ENCODE results near the gene GLIPR1. TPM values are rescaled to one million over a fixed set of nuclear protein-coding genes. Genes with fewer than 3 reads are reported as not detected.
"Not testable (repeated sequence)": the region's sequence is repeated elsewhere in the genome, so short reads cannot be mapped to it uniquely, and the experiment has no call there.

GLIPR1 gene
- 10 to 100 TPM in 8 of 12 donors, 1 to 10 TPM in 3, not detected in 1; 4.2 to 17.0 (median 12.8) TPM for polyA plus RNA-seq (ENCODE audit: insufficient read length in 12 of 12)
- long read RNA-seq, donor 1, full-length matches to known transcripts = 2 of 33 reads
- long read RNA-seq, donor 1, partial matches to known transcripts = 31 of 33 reads
- long read RNA-seq, donor 1, other reads (novel, unspliced or antisense) = 0 of 33 reads
- long read RNA-seq, donor 2, full-length matches to known transcripts = 4 of 74 reads
- long read RNA-seq, donor 2, partial matches to known transcripts = 26 of 74 reads
- long read RNA-seq, donor 2, other reads (novel, unspliced or antisense) = 44 of 74 reads
- long read RNA-seq, donor 3, full-length matches to known transcripts = 2 of 2 reads
- long read RNA-seq, donor 3, partial matches to known transcripts = 0 of 2 reads
- long read RNA-seq, donor 3, other reads (novel, unspliced or antisense) = 0 of 2 reads
- long read RNA-seq, donor 4, full-length matches to known transcripts = 2 of 2 reads
- long read RNA-seq, donor 4, partial matches to known transcripts = 0 of 2 reads
- long read RNA-seq, donor 4, other reads (novel, unspliced or antisense) = 0 of 2 reads
- long read RNA-seq, donor 5 = 0 reads
- long read RNA-seq, donor 6, full-length matches to known transcripts = 3 of 3 reads
- long read RNA-seq, donor 6, partial matches to known transcripts = 0 of 3 reads
- long read RNA-seq, donor 6, other reads (novel, unspliced or antisense) = 0 of 3 reads
- long read RNA-seq, donor 7, full-length matches to known transcripts = 3 of 3 reads
- long read RNA-seq, donor 7, partial matches to known transcripts = 0 of 3 reads
- long read RNA-seq, donor 7, other reads (novel, unspliced or antisense) = 0 of 3 reads
- long read RNA-seq, donor 8, full-length matches to known transcripts = 1 of 1 reads
- long read RNA-seq, donor 8, partial matches to known transcripts = 0 of 1 reads
- long read RNA-seq, donor 8, other reads (novel, unspliced or antisense) = 0 of 1 reads
- long read RNA-seq, donor 9, full-length matches to known transcripts = 1 of 1 reads
- long read RNA-seq, donor 9, partial matches to known transcripts = 0 of 1 reads
- long read RNA-seq, donor 9, other reads (novel, unspliced or antisense) = 0 of 1 reads
- long read RNA-seq, donor 10, full-length matches to known transcripts = 3 of 3 reads
- long read RNA-seq, donor 10, partial matches to known transcripts = 0 of 3 reads
- long read RNA-seq, donor 10, other reads (novel, unspliced or antisense) = 0 of 3 reads
- long read RNA-seq, donor 11, partial matches to known transcripts = 100 of 130 reads
- long read RNA-seq, donor 11, other reads (novel, unspliced or antisense) = 30 of 130 reads

DNA sequence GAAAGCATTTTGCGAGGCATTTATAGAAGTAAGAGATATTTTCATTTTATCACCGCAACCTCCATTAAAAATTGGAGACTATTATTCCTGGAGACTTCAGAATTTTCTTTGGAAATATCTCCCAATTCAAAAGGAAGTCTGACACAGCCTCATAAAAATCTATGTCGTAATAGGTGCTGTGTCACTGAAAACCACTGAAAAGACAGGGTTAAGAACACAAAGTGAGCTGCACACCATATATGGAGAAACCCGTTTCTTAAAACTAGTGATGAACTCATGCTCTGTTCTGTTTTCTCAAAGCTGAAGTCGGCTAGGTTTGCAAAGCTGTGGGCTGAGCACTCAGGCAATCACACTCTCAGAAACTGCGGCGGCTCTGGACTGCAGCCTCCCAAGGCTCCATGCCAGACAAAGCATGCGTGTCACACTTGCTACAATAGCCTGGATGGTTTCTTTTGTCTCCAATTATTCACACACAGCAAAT is at the start of gene GLIPR1:
Gene GLIPR1, plus strand, starts transcription at position 287 of the 481 bp plus-strand sequence. Its CDS starts 126 bp downstream, at position 413.
- DNase-seq = peak; percentile 66

DNA sequence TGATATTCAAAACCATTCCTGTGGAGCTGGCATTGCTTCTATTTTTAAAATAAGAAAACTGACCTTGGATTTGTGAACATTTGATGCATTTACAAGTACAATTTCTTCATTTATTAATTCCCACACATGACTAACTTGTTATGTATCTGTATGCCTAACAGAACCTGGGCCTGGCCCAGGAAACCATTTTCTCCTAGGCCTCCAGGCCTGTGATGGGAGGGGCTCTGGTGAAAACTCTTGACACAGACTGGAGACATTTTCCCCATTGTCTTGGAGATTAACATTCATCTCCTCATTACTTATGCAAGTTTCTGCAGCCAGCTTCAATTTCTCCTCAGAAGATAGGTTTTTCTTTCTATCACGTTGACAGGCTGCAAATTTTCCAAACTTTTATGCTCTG is 47.6 kb upstream of the GLIPR1 start:
- DNase-seq = no peak

DNA sequence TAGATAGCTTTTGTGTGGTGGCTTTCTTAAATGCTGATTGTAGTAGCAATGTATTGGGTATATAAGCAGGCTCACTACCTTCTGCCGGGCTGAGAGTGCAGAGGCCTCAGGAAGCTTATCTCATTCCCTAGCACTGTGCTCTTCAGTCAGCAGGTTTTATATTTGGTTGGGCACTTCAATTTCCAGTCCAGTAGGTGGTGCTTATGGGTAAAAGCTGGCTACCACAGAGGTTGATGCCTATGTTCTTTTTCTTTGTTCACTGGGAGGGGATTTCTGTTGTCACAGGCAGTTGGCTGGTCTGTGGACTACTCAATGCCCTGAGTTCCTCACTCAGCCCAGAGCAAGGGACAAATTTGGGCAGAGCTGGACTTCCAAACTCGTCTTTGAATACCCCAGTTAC is 43.0 kb upstream of the GLIPR1 start:
- DNase-seq = no peak

DNA sequence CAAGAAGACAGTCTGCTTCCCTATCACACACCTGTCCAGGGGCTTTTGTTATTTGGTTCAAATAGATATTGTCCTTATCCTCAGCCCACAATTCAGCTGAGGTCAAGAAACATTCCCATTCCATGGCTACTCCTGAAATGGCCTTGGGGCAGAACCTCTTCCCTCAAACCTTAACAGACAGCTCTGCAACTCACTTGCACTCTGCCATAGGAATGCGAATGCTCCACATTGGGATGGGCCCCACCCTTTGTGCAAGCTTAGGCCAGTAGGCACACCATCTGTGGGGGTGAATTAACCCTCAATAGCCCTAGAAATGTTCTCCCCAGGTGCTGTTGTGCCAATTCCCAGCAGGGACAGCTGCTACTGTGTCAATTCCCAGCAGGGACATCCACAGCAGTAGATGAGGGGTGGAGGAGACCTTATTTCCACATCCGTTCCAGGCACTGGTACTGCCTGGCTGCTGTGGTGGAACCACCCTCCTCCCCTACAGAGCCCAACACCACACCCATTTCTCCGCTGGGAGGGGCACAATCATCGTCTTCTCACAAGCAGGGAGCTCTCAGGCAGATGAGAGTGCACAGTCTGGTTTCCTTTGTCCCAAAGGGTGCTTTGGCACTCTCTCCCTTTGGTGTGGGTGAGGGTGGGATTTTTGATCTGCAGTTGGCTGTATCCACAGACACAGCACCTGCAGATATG is 42.3 kb upstream of the GLIPR1 start:
- no peak for DNase-seq

DNA sequence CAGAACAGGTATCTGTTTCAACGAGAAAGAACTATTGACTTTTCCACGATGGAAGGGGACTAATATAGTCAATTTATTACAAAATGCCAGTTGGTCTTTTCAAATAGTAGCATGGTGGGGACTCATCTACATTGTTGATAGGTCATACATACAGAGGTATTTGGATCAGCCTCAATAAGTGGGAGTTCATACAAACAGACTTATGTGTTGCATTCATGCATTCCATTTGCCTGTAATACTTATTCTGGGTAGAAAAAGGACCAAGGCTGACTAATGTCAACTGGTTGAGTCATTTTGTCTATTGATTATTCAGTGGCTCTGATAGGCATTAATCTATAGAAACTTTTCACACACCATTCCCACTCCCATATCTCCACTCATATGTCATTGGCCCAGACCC is 41.5 kb upstream of the GLIPR1 start:
- no peak for DNase-seq

DNA sequence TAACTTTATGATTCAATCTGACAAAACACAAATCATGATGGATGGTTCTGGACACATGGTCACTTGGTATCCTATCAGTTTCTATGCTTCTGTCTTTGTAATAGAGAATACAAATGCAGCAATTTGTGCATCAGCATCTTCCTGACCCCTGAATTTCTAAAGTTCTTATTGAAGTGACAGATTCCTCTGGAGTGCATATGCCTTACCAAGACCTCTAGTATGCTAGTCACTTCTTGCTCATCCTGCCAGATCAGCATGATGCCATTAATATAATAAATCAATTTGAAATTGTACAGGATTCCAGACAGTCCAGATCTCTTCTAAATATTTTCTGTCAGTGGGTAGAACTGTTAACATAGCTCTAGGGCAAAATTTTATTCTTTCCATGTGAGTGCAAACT is 40.6 kb upstream of the GLIPR1 start:
- DNase-seq = no peak

DNA sequence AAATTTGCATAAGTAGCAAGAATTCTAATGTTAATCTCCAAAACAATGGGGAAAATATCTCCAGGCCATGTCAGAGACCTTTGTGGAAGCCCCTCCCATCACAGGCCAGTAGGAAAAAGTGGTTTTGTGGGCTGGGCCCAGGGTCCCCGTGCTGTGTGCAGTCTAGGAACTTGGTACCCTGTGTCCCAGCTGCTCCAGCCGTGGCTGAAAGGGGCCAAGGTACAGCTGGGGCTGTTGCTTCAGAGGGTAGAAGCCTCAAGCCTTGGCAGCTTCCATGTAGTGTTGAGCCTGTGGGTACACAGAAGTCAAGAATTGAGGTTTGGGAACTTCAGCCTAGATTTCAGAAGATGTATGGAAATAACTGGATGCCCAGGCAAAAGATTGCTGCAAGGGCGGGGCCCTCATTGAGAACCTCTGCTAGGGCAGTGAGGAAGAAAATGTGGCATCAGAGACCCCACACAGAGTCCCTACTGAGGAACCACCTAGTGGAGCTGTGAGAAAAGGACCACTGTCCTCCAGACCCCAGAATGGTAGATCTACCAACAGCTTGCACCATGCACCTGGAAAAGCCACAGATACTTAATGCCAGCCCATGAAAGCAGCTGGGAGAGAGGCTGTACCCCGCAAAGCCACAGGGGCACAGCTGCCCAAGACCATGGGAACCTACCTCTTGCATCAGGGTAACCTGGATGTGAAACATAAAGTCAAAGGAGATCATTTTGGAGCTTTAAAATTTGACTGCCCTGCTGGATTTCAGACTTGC is 38.7 kb upstream of the GLIPR1 start:
- not testable (repeated sequence) for DNase-seq

DNA sequence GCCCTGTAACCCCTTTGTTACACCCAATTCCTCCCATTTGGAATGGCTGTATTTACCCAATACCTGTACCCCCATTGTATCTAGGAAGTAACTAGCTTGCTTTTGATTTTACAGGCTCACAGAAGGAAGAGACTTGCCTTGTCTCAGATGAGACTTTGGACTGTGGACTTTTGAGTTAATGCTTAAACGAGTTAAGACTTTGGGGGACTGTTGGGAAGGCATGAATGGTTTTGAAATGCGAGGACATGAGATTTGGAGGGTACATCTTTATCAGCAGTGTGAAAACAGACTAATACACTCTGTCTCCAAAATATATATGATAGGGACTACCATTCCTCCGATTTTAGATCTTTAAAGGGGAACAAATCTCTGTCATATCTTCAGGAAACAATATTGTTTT is 38.1 kb upstream of the GLIPR1 start:
- DNase-seq = not testable (repeated sequence)

DNA sequence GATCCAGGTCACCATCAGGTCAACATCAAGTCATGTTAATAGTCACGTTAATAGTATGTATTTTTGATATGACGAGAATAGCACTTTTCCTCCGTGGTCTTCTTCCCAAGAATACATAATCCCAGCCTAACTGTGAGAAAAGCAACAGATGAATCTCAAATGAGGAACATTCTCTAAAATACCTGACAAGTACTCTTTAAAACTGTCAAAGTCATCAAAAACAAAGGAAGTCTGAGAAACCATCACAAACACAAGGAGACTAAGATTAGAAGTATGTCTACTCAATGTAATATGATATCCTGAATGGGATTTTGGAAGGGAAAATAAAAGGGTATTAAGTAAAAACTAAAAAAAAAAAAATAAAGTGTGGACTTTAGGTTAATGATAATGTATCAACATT is 36.8 kb upstream of the GLIPR1 start:
- DNase-seq = no peak

DNA sequence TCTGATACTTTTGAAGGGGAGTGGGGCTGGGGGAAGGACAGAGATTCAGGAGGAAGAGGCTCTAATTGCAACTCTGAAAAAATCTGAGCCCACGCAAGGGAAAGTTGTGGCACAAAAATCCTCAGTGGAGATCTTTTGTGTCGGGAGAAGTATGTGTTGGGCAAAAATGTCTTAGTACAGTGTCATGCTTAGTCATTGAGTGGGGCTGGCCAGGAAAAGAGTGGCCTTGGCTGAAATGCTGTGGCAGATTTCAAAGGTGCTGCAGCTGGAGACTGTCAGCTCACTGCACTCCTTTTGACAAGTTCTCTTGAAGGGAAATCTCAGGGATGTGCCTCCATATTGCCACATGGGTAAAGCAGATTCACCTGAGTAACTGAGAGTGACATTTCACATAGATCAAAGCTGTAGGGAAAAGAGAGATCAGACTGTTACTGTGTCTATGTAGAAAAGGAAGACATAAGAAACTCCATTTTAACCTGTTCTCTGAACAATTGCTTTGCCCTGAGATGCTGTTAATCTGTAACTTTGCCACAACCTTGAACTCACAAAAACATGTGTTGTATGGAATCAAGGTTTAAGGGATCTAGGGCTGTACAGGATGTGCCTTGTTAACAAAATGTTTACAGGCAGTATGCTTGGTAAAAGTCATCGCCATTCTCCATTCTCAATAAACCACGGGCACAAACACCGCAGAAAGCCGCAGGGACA is 36.0 kb upstream of the GLIPR1 start:
- DNase-seq = no peak

DNA sequence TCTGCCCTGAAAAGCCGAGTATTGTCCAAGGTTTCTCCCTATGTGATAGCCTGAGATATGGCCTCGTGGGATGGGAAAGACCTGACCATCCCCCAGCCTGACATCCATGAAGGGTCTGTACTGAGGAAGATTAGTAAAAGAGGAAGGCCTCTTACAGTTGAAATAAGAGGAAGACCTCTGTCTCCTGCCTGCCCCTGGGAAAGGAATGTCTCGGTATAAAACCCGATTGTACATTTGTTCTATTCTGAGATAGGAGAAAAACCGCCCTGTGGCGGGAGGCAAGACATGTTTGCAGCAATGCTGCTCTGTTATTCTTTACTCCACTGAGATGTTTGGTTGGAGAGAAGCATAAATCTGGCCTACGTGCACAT is 35.4 kb upstream of the GLIPR1 start:
- DNase-seq = not testable (repeated sequence)

DNA sequence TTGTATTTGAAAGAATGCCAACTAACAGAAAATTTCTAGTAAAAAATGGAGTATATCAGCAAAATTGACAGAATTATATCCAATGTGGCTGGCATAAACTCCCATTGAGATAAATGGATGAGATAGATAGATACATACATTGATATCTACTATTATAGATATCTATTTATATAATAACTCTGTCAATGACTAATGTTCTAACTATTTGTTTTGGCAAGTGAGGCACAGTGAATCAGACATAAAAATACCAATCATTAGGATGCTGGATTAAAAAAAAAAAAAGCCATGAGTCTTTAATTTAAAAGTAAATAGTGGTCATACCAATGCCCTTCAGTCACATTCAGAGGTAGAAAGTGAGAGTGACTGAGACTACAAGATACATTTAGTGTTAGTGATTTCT is 33.7 kb upstream of the GLIPR1 start:
- no peak for DNase-seq

DNA sequence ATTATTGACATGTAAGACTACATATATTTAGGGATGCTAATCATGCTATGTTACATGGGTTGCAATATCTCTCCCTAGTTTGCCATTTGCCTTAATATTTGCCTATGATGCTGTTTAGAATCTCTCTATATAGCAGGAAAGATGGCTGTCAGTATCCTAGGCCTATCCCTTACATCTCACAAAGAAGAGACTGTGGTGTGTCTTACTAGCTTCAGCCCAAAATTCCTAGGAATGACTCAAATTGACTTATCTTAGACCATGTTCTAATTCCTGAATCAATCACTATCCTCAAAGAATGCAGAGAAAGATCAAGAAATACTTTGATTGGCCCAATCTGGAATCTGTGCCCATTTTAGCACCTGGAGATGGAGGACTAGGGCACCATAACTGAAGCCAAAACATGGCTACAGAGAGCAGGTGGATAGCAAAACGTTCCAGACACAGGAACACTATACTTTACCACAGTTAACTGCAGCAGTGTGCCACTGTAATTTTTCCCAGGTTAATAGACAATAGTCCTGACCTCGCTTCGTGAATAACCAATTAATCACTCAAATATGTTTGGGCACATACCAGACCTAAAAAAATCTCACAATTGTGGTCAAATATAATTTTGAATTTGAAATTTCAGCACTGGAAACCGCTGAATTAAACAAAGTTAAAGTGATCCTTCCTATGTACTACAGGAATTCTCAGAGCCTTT is 32.7 kb upstream of the GLIPR1 start:
- DNase-seq = no peak

DNA sequence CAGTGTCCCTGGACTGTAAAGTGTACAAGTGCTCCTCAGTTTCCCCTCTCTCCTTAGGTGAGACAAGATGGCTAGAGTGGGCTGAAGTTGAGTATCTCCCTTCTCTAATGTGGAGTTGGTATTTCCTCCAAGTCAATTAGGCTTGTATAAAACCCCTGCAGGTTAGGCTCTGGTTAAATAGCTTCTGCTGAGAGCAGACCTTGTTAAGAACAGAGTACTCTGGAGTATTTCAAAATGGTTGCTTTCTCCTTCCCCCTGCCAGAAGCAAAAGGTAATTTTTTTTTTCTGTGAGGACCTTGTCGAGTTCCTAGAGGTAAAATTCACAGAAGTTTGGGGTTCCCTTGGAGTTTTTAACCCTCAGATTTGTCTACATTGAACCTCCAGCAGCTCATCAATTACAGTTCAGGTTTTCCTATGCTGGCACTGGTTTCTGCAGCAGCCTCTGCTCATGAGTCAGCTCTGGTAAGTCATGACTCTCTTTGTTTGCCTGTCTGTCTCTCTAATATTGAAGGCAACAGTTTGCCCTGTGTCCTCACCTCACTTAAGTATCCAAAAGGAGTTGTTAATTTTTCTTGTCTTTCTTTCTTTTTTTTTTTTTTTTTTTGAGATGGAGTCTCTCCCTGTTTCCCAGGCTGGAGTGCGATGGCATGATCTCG is 27.8 kb upstream of the GLIPR1 start:
- no peak for DNase-seq

DNA sequence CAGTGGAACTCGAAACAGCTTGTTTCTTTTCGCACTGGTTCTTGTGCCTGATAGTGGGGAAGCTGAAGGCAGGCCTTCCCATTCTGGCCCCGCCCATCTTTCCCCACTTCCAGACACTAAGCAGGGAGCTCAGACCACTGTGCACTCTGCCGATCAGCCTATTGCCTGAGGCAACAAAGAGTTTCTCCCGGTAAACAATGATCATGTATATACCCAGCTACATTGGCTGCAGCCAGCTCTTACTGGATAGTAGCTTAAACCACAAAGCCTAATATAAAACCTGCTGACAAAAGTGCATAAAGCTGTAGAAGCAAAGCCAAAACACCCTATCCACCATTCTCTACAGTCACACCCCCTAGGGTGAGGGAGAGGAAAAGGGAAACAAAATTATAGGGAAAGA is 24.7 kb upstream of the GLIPR1 start:
- DNase-seq = no peak

DNA sequence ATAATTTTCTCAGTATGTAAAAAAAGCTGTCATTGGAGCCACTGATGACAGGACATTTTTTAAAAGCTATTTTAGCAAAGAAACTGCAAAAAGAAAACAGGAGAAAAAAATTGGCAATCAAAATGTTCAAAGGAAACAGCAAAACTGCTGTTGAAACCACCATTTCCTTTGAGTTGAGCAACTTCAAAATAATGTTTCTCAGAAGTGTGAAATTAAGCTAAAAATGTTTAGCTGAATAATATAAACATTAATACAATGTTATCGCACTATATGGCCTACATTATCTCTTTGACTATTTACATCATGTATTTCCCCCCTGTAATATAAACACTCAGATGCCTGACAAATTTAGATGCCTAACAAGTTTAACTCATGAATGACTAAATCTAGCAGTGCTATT is 23.4 kb upstream of the GLIPR1 start:
- DNase-seq = no peak

DNA sequence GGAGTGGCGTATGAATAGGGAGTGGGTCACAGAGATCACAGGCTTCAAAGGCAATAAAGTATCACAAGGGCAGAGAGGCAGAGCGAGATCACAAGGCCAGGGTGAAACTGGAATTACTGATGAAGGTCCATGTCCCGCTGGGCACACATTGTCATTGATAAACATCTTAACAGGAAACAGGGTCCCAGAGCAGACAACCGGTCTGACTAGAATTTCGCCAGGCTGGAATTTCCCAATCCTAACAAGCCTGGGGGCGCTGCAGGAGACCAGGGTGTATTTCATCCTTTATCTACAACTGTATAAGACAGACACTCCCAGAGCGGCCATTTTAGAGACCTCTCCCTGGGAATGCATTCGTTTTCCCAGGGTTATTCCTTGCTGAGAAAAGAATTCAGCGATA is 22.7 kb upstream of the GLIPR1 start:
- DNase-seq = not testable (repeated sequence)

DNA sequence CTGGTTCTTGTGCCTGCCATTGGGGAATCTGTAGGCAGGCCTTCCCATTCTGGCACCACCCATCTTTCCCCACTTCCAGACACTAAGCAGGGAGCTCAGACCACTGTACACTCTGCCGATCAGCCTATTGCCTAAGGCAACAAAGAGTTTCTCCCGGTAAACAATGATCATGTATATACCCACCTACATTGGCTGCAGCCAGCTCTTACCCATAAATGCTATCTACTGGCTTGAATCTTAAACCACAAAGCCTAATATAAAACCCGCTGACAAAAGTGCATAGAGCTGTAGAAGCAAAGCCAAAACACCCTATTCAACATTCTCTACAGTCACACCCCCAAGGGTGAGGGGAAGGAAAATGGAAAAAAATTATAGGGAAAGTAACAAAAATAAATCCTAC is 20.8 kb upstream of the GLIPR1 start:
- DNase-seq = no peak

DNA sequence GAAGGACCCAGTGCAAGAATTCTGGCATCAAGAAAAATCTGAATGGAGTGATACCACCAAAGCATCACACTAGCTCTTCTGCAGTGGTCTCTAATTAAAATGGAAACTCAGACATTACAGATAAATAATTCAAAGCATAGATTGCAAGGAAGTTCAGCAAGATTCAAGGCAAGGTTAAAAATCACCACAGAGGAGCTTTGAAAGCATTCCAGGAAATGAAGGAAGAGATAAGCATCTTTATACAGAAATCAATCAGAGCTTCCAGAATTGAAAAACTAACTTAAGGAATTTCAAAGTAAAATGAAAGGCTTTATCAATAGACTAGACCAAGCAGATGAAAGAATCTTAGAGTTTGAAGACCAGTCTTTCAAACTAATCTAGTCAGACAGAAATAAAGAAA is 20.4 kb upstream of the GLIPR1 start:
- no peak for DNase-seq

All from muscle of arm (tissue), 14 donors.